ENCODE results near the gene FBXL5. TPM values are rescaled to one million over a fixed set of nuclear protein-coding genes. Genes with fewer than 3 reads are reported as not detected.

Gene FBXL5
- total and polyA plus RNA-seq, 4 donors: 24.5 to 79.7 (median 34.5) TPM

DNA sequence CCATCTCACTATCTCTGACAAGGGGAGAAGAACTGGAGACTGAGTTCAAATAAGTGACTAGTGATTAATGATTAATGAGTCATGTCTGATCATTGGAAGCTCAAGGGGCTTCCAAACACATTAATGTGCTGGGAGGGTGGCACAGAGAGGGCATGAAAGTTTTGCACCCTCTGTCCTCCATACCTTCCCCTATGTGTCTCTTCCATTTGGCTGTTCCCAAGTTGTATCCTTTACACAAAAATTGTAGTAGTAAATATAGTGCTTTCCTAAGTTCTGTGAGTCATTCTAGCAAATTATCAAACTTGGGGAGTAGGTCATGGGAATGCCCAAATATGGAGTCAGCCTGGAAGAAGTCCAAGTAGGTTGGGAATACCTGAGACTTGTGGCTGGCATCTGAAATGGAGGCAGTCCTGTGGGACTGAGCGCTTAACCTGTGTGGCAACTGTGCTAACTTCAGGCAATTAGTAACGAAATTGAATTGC is 22.4 kb upstream of the FBXL5 start:
- Histone ChIP-seq H3K9ac (ENCODE audit: low read depth in 1 of 2, low read length in 2 of 2) (no peak overlapping the region), H3K4me3 (ENCODE audit: low read depth in 1 of 3, low read length in 3 of 3) (no peak overlapping the region), H3K4me1 (ENCODE audit: control insufficient read depth in 4 of 4, insufficient read depth in 4 of 4, low read length in 3 of 4) (peaks cover 3 to 8% (median 5%) of the 10 kb centered on the region in 4 donors), H3K9me3 (ENCODE audit: control insufficient read depth in 4 of 4, low read length in 3 of 4) (no peaks in the 10 kb centered on the region), H3K27me3 (ENCODE audit: control insufficient read depth in 4 of 4, insufficient read depth in 4 of 4, low read length in 3 of 4) (no peaks in the 10 kb centered on the region), H3K36me3 (ENCODE audit: control insufficient read depth in 4 of 4, insufficient read depth in 3 of 4, low read depth in 1 of 4, low read length in 3 of 4) (no peaks in the 10 kb centered on the region), H3K27ac (ENCODE audit: low read depth in 1 of 2, low read length in 2 of 2) (peak overlapping the region; percentile 49 to 77)
- 53% methylated on average over 2 of the region's 2 CpGs for WGBS
- TF ChIP-seq SP1 (IDR thresholded peaks at IDR 0.05): peak; percentile 80
- no peak for TF ChIP-seq GABPA (IDR thresholded peaks at IDR 0.05 in 1 of 2, conservative IDR thresholded peaks at IDR 0.05 in 1 of 2)
- TF ChIP-seq, protein P1, sequence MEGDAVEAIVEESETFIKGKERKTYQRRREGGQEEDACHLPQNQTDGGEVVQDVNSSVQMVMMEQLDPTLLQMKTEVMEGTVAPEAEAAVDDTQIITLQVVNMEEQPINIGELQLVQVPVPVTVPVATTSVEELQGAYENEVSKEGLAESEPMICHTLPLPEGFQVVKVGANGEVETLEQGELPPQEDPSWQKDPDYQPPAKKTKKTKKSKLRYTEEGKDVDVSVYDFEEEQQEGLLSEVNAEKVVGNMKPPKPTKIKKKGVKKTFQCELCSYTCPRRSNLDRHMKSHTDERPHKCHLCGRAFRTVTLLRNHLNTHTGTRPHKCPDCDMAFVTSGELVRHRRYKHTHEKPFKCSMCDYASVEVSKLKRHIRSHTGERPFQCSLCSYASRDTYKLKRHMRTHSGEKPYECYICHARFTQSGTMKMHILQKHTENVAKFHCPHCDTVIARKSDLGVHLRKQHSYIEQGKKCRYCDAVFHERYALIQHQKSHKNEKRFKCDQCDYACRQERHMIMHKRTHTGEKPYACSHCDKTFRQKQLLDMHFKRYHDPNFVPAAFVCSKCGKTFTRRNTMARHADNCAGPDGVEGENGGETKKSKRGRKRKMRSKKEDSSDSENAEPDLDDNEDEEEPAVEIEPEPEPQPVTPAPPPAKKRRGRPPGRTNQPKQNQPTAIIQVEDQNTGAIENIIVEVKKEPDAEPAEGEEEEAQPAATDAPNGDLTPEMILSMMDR (IDR thresholded peaks at IDR 0.05; ENCODE audit: low read depth, low read length, missing input control): no peak
- TF ChIP-seq TAF1 (conservative IDR thresholded peaks at IDR 0.05): peak; percentile 21
- peak; percentile 37 to 47 for TF ChIP-seq RXRA (IDR thresholded peaks at IDR 0.05)
- TF ChIP-seq, protein P2, sequence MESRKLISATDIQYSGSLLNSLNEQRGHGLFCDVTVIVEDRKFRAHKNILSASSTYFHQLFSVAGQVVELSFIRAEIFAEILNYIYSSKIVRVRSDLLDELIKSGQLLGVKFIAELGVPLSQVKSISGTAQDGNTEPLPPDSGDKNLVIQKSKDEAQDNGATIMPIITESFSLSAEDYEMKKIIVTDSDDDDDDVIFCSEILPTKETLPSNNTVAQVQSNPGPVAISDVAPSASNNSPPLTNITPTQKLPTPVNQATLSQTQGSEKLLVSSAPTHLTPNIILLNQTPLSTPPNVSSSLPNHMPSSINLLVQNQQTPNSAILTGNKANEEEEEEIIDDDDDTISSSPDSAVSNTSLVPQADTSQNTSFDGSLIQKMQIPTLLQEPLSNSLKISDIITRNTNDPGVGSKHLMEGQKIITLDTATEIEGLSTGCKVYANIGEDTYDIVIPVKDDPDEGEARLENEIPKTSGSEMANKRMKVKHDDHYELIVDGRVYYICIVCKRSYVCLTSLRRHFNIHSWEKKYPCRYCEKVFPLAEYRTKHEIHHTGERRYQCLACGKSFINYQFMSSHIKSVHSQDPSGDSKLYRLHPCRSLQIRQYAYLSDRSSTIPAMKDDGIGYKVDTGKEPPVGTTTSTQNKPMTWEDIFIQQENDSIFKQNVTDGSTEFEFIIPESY (IDR thresholded peaks at IDR 0.05): peak; percentile 56
- TF ChIP-seq YY1 (IDR thresholded peaks at IDR 0.05): peak; percentile 88
- TF ChIP-seq HNF4A (conservative IDR thresholded peaks at IDR 0.05): peak; percentile 26 to 37
- no peak for TF ChIP-seq NR2F2 (IDR thresholded peaks at IDR 0.05)
- peak; percentile 27 to 56 for TF ChIP-seq RAD21 (IDR thresholded peaks at IDR 0.05)
- TF ChIP-seq HNF4G (IDR thresholded peaks at IDR 0.05): no peak
- TF ChIP-seq FOXA1 (IDR thresholded peaks at IDR 0.05): no peak
- TF ChIP-seq EGR1 (IDR thresholded peaks at IDR 0.05; ENCODE audit: low read depth in 2 of 2): no peak
- TF ChIP-seq, protein P3, sequence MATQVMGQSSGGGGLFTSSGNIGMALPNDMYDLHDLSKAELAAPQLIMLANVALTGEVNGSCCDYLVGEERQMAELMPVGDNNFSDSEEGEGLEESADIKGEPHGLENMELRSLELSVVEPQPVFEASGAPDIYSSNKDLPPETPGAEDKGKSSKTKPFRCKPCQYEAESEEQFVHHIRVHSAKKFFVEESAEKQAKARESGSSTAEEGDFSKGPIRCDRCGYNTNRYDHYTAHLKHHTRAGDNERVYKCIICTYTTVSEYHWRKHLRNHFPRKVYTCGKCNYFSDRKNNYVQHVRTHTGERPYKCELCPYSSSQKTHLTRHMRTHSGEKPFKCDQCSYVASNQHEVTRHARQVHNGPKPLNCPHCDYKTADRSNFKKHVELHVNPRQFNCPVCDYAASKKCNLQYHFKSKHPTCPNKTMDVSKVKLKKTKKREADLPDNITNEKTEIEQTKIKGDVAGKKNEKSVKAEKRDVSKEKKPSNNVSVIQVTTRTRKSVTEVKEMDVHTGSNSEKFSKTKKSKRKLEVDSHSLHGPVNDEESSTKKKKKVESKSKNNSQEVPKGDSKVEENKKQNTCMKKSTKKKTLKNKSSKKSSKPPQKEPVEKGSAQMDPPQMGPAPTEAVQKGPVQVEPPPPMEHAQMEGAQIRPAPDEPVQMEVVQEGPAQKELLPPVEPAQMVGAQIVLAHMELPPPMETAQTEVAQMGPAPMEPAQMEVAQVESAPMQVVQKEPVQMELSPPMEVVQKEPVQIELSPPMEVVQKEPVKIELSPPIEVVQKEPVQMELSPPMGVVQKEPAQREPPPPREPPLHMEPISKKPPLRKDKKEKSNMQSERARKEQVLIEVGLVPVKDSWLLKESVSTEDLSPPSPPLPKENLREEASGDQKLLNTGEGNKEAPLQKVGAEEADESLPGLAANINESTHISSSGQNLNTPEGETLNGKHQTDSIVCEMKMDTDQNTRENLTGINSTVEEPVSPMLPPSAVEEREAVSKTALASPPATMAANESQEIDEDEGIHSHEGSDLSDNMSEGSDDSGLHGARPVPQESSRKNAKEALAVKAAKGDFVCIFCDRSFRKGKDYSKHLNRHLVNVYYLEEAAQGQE (IDR thresholded peaks at IDR 0.05): no peak
- peak; percentile 90 to 92 for TF ChIP-seq JUND (IDR thresholded peaks at IDR 0.05)
- peak; percentile 26 for TF ChIP-seq FOXA2 (IDR thresholded peaks at IDR 0.05)
- DNase-seq (ENCODE audit: low spot score): no peak

DNA sequence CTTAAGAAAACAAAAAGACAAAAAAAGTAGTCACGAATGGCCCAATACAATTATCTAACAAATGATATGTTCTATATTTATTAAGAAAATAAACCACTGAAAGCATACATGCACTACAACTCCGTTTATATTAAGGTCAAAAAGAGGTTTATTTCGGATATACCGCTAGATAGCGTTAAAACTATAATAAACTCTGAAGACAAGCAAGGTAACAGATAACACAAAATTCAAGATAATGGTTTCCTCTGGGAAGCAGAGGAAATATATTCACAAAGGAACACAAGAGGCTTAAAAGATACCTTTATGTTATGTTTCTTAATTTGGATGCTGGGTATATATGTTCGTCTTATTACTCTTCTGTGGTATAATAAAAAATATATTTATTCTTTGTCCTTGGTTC is 21.7 kb upstream of the FBXL5 start:
- peak overlapping the region in 1 of 2 donors; percentile 77 for H3K27ac ChIP-seq (ENCODE audit: low read depth in 1 of 2, low read length in 2 of 2)
- H3K36me3 ChIP-seq (ENCODE audit: control insufficient read depth in 4 of 4, insufficient read depth in 3 of 4, low read depth in 1 of 4, low read length in 3 of 4): no peaks in the 10 kb centered on the region
- no peaks in the 10 kb centered on the region for H3K27me3 ChIP-seq (ENCODE audit: control insufficient read depth in 4 of 4, insufficient read depth in 4 of 4, low read length in 3 of 4)
- no peak for DNase-seq (ENCODE audit: low spot score)
- no peaks in the 10 kb centered on the region for H3K9me3 ChIP-seq (ENCODE audit: control insufficient read depth in 4 of 4, low read length in 3 of 4)
- H3K4me3 ChIP-seq (ENCODE audit: low read depth in 1 of 3, low read length in 3 of 3): no peak overlapping the region
- H3K4me1 ChIP-seq (ENCODE audit: control insufficient read depth in 4 of 4, insufficient read depth in 4 of 4, low read length in 3 of 4): peaks cover 3 to 7% (median 4%) of the 10 kb centered on the region in 4 donors
- no peak overlapping the region for H3K9ac ChIP-seq (ENCODE audit: low read depth in 1 of 2, low read length in 2 of 2)
- TF ChIP-seq GABPA (IDR thresholded peaks at IDR 0.05 in 1 of 2, conservative IDR thresholded peaks at IDR 0.05 in 1 of 2): no peak
- no peak for TF ChIP-seq FOXA1 (IDR thresholded peaks at IDR 0.05)
- no peak for TF ChIP-seq FOXA2 (IDR thresholded peaks at IDR 0.05)
- no peak for TF ChIP-seq EGR1 (IDR thresholded peaks at IDR 0.05; ENCODE audit: low read depth in 2 of 2)
- TF ChIP-seq, protein P3 (IDR thresholded peaks at IDR 0.05): no peak
- TF ChIP-seq NR2F2 (IDR thresholded peaks at IDR 0.05): no peak
- 93% methylated on average over 6 of the region's 6 CpGs for WGBS

All from liver (tissue), 9 donors.